Measurements from ENCODE around the gene CSMD2. TPM values are rescaled to one million over a fixed set of nuclear protein-coding genes. Genes with fewer than 3 reads are reported as not detected.
"Not testable (repeated sequence)": the region's sequence is repeated elsewhere in the genome, so short reads cannot be mapped to it uniquely, and the experiment has no call there.

The CSMD2 gene
- total RNA-seq, 1 donor from 2014 or later: not detected

DNA sequence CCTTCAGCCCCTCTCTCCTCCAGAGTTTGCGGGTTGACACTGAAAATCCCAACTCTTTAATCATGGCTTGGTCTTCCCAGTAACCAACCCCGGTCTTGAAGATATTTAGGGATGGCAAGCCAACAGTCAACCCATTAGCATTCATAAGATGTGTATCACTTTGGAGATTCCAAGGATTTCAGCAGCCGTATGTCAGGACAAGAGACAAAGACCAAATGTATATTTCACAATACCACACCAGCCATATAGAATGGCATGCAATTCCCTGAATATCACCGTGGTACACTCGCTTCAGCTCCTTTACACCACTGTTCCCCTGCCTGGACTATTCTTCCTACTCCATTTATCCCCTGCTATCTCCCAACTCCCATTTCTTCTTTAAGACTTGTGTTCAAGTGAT lies 109.2 kb downstream of the CSMD2 start:
- DNase-seq (ENCODE audit: low read depth): no peak

DNA sequence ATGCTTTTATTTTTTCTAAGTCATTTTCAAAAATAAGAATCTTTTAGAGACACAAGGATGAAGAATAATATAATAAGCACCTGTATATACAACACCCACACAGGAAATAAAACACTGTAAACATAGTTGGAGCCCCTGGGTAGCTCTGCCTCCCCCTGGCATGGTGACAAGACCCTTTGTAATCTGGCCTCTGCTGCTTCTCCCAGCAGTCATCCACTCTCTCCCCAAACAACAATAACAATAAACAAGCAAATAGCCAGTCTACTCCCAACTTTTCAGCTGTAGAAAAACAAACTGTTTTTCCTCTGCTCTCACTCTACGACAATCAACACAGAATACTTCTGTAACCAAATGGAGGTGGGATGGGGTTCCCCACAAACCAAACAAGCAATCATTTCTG lies 110.1 kb downstream of the CSMD2 start:
- no peak for DNase-seq (ENCODE audit: low read depth)

DNA sequence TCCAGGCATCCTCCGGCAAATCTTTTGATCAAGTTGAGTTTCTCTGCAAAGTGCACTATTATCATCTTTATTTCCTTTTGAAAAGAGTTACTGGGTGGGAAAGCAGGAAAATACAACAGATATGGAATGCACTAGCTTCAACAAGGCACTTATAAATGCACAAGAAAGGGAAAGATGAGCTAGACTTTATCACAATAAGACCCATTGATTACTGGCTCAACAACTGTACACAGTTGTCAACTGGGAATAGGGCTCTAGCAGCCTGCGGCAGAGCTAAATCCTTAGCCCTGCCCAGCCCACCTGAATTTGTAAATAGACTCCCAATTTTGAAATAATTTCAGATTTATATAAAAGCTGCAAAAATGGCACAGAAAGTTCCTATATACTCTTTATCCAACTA lies 111.4 kb downstream of the CSMD2 start:
- no peak for DNase-seq (ENCODE audit: low read depth)

DNA sequence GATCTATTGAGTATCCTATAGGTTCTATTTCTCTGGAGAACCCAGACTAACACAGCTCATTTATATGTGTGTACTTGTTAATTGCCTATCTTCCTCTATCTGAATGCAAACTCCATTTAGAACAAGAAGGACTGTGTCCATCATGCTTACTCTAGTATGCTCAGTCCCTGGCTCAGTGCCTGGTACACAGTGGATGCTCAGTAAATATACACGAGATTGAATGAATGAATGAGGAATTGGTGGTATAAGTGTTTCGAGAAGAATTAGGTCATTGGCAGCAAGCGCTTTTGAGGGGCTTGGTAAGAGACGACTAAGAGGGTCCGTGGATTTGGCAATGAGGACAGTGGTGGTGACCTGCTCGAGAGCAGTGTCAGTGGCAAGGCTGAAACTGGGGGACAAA lies 112.5 kb downstream of the CSMD2 start:
- no peak for DNase-seq (ENCODE audit: low read depth)

DNA sequence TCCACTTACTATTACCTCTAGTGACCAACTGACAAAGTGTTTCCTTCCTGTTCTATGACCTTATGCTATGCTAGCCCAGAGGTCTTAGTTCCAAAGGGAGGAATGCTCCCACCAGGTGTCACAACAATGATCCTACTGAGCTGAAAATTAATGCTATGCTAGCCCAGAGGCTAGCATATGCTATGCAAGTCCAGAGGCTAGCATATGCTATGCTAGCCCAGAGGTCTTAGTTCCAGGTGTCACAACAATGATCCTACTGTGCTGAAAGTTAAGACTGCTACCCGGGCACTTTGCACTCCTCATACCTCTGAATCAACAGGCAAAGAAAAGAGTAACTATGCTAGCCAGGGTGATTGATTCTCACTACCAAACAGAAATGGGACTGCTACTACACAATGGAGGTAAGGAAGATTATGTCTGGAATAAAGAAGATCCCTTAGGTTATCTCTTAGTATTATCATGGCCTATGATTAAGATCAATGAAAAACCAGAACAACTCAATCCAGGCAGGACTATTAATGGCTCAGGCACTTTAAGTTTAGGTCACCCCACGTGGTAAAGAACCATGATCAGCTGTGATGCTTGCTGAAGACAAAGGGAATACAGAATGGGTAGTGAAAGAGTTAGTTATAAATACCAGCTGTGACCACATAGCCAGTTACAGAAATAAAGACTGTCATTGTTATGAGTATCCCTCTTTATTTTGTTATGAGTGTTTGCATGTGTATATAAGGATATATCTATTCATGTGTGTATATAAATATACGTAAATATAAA lies 114.1 kb downstream of the CSMD2 start:
- no peak for DNase-seq (ENCODE audit: low read depth)

DNA sequence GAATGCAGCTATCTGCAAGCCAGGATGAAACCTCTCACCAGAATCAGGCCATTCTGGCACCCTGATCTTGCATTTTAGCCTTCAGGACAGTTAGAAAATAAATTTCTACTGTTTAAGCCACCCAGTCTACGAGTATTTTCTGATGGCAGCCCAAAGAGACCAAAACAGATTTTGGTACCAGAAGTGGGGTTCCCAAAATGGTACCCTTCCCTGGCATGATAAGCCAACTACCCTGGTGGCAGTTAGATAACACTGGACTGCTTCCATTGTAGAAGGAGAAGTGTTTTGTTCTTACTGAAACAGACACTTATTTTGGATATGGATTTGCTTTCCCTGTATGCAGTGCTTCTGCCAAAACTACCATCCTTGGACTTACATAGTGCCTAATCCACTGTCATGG lies 115.0 kb downstream of the CSMD2 start:
- no peak for DNase-seq (ENCODE audit: low read depth)

DNA sequence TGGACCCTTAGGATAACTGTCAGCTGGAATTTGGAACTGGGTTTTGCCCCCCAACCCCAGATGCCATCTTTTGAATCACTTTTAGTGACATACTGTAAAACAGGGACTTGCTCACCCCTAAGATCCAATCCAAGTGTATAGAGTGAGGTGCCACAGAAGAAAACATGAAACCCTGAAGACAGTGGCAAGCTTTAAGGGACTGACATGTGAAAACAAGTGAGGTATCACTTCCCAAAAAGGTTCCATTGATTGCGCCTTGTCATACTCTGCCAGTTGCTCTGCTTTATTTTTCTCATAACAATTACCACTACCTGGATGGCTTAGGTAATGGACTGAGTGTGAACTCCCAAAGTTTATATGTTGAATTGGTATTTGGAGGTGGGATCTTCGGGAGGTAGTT lies 115.6 kb downstream of the CSMD2 start:
- DNase-seq (ENCODE audit: low read depth): no peak

DNA sequence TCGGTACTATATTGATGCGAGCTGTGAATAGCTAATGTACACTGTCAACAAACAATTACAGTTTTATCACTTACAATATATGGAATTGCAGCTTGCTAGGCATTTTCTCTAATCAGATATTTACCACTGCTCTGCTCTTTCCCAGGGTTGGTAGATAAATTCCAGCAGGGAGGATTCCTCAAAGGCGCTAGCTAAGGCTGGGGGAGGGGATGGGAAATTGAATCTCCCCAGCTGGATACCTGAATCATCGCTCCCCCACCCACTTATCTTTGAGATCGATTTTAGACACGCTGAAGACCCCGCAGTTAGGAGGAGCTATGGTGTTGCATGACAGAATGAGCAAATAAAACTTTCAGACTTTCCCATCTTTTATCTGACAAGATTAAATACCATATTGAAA lies 127.2 kb downstream of the CSMD2 start:
- DNase-seq (ENCODE audit: low read depth): no peak

DNA sequence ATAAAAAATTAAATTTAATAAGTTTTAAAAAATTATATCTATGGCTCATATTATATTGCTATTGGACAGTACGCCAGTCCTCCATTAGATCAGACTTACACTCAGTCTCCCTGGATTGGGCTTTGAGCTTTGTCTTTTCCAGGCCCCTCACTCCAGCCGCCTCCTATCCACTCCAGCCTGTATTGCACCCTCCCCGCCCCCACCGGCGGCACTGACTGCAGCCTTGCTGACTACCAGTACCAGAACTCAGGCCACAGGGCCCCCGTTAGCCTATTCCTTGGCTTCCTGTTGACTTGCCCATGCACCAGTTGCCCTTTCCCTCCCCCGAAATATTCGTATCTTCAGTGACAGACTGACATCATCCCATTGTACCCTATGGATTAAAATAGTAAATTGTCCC lies 127.9 kb downstream of the CSMD2 start:
- no peak for DNase-seq (ENCODE audit: low read depth)

DNA sequence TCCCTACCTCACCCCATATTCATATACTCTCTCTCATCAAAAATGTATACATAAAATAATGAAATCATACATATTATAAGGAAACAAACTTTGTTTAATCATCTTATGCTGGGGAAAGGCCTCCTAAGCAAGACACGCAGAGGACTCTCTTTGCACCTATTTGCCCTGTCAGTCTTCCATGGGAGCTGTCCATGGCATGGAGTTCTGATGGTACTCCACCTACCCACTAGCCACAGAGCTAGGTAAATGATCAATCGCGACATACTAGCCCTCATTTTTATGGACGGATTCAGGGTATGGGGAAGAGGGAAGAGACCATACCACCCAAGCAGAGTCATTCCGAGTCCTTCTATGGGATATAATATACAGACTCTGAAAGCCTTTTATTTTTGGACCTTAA lies 131.0 kb downstream of the CSMD2 start:
- DNase-seq (ENCODE audit: low read depth): no peak

DNA sequence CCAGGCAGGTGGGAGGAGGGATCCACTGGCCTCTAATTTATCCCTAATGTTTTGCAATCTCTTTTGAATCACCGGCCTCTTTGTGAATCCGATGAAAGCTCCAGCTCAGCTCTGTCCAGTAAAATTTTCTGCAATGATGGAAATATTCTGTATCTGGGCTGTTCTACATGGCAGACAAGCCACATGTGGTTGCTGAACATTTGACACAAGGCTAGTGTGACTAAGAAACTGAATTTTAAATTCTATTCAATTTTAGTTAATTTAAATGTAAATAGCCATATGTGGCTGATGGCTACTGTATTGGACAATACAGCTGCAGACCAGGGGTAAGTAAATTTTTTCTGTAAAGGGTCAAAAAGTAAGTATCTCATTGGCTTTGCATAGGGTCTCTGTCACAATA lies 135.1 kb downstream of the CSMD2 start:
- no peak for DNase-seq (ENCODE audit: low read depth)

DNA sequence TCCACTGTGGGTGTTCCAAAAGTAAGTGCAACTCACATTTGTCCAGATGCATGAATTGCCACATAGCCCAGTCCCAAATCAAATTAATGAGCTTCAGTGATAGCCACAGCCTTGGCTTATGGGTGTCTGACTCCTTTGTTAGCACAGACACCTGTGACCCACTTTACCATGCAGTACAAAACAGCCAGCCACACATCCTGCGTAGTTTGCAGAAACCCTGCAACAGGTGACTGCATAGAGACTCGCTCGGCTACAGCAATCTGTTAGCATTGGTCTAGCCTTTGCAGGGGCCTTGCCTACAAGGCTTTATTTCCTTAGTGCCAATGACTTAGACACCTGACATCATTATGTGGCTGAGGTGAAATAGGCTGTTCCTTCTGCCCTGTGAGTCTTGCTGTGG lies 135.5 kb downstream of the CSMD2 start:
- no peak for DNase-seq (ENCODE audit: low read depth)

DNA sequence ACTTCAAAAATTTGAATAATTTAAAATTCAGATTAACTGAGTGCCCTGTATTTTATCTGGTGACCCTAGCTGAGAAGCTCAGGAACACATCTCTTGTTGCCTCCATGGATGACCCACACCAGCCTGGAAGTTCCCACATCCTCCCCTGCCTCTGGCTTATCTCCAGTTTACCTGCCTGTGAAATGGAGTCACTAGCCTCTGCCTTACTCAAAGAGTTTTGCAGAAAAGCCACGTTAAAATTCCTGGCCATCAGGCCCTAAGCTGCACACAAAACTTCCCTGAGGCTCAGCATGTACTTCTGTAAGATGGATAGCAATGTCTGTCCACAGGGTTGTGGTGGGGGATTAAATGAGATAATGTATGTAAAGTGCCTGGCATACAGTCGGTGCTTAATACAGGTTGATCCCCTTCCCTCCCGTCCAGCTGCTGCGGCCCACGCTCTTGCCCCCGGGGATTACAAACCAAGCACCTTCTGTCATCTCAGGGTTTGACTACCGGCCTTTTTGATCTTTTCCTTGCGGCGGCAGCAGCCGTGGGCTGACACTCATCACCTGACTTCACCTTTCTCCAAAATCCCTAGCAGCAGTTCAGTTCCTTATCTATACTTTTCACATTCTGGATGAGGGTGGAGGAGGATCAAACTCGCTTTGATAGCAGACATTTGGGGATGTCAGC lies 136.5 kb downstream of the CSMD2 start:
- no peak for DNase-seq (ENCODE audit: low read depth)

DNA sequence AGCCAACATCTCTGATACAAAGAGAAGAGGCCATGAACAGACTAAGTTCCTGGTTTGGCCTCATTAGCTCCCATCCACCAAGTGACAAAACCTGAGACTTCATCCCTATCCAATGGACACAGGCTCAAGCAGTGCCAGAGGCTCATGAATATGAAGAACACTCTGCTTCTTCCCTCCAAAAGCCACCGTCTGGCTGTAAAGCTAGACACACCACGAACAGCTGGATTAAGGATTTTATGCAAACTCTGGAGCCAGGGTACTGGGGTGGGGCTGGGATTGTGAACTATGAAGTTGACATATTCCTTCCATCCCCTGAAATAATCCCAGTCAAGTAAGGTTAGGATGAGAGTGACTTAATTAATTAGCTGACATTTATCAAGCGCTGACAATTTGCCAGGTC lies 139.4 kb downstream of the CSMD2 start:
- DNase-seq (ENCODE audit: low read depth): no peak

DNA sequence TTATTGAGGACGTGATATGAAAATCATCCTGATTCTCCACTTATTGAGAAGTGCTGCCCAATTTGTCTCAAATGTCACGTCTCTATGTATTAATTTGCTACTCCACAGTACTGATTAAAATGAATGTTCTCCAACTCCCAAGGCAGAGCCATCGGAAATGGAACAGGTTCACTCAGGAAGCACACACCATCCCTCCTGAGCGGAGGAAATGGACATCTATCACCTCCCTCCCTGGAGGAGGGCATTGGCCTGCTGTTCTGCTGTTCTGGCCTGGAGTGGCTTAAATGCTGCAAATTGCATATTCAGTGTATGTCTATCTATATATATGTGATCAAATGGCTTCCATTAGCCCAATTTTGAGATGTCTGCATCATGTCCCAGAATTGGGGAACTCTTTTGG lies 140.5 kb downstream of the CSMD2 start:
- no peak for DNase-seq (ENCODE audit: low read depth)

DNA sequence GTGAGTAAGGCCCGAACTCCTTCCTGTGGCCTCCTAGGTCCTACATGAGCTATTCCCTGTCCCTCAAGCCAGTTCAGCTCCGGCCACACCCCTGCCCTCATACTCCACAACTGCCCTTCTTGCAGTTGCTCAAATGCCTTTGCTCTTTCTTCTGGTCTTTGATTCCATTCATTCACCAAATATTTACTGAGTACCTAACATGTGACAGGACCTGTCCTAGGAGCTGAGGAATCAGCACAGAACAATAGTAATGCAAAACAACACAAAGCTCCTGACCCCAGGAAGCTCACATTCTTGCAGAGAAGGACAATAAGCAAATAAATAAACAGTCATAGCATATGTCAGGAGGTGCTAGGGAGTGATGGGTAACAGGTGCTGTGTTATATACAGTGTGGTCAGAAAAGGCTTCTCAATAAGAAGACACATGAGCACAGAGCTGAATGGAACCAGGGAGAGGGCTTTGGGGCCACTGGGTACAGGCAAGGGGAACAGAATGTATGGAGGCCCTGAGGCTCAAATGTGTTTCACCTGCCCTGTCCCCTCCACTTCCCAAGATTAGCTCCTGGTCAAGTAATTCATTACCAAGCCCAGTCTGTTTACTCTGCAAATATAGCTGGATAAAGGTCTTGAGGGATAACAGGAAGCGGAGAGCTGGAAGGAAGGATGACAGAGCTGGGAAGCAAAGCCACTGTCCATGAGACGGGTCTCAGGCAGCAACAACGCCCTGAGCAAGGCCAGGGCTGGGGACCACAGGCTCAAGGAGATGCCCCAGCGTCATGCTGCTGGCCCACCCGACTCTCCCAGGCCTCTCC lies 145.1 kb downstream of the CSMD2 start:
- DNase-seq (ENCODE audit: low read depth): no peak

DNA sequence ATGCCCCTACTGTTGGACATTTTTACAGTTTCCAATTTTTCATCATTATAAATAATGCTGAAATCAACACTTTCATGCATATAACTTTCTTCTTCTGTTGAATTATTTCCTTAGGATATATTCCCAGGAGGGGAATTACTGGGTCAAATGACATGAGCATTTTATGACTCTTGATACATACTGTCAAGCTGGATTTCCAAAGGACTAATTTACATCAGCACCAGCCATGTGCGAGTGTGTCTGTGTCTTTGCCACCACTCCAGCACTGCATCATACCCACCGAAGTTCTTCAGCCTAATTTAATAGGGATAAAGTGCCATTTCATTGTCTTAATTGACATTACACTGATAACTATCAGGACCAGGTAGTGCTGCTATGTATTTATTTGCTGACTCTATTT lies 146.7 kb downstream of the CSMD2 start:
- DNase-seq (ENCODE audit: low read depth): no peak

DNA sequence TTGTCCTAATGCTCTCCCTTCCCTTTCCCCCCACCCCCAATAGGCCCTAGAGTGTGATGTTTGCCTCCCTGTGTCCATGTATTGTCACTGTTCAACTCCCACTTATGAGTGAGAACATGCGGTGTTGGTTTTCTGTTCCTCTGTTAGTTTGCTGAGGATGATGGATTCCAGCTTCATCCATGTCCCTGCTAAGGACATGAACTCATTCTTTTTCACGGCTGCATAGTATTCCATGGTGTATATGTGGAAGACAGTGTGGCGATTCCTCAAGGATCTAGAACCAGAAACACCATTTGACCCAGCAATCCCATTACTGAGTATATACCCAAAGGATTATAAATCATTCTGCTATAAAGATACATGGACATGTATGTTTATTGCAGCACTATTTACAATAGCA lies 148.7 kb downstream of the CSMD2 start:
- not testable (repeated sequence) for DNase-seq (ENCODE audit: low read depth)

DNA sequence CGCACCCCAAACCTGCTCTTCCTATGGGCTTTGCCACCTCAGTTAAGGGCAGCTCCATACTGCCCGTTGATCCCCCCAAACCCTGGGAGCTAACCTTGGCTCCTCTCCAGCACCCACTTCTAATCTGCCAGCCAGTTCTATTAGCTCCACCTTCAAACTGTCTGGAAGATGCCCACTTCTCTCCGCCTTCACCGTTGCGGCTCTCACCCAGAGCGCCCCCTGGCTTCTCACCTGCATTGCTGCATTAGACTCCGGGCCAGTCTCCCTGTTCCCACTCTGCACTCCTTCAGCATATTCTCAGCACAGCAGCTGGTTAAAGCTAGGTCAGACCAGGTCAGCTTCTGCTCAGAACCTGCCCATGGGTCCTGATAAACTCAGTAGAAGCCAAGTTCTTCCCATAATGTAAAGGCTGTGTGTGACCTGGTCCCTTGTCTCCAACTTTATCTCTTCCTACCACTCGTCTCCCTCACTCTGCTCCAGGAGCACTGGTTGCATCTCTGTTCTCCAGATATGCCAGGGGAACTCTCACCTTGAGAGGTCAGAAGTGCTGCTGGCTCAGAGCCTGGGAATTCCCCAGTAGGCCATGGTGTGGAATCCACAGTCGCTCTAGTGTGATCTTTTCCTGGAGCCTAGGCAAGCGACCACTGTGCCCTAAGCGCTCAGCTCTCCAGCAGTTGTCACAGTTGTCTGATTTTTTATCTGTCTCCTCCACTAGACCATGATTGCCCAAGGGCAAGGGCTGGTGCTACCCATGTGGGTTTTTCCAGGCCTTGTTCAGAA lies 150.9 kb downstream of the CSMD2 start:
- DNase-seq (ENCODE audit: low read depth): no peak

DNA sequence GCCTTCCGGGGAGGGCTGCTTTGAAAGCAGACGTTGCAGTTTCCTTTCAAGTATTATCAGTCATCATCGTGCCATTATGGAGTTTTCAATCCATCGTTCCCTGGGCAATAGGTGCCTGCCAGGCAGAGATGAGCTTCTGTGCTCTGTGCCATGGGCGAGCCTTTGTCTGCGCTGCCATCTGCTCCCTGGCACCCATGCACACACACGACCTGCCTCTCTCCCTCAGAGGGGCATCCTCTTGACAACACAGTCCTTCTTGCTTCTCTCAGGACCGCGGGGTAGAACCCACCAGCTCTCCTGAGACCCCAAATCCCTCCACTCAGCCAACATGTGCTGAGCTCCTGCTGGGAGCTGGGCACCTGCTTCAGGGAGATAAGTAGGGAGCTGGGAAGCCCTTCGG lies 151.9 kb downstream of the CSMD2 start:
- no peak for DNase-seq (ENCODE audit: low read depth)

DNA sequence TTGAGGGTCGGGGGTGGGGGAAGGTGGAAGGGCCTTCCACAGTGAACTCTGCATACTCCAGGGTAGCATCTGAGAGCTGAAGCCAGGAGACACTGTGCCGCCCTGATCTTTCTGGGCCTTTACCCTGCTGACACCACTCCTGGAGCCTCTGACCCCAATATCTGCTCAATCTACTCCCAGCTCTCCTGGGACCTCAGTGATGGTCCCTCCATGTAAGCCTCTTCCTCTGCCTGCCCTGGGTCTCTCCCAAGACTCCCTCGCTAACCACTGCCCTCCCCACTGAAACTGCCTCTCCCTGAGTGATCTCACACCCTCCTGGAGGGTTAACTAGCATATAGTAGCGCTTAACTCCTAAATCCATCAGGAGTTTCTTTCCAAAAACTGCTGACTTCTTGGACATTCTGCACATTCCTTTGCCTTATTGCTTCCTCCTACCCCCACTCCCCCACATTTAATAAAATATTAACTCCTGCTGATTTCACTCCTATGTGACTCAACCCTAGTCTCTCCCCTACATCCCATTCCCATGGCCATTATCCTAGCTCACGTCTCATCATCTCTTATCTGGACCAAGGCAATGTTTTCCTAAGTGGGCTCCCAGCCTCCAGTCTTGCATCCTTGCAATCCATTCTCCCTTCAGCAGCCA lies 155.6 kb downstream of the CSMD2 start:
- no peak for DNase-seq (ENCODE audit: low read depth)
